Breast epithelium (tissue), 4 donors: ENCODE measurements around the gene GRIP2. TPM values are rescaled to one million over a fixed set of nuclear protein-coding genes. Genes with fewer than 3 reads are reported as not detected.

Experiments used
- DNase-seq, 2 donors: peaks; one replicate each; pipeline ENCODE4 v3.0.0-alpha.2; 2019; ENCODE audit warnings: low spot score in 2 of 2
- H3K27ac ChIP-seq, 2 donors: fragments of 200-600 bp; sonication (generic) in 1 of 2; one replicate each; pipeline ENCODE4 v1.5.1; 2016 to 2019; ENCODE audit warnings: mild to moderate bottlenecking in 1 of 2
- H3K27me3 ChIP-seq, 2 donors: fragments of 200-600 bp; sonication (generic) in 1 of 2; one replicate each; pipeline versions ENCODE4 v1.5.1 to v1.6.0; 2017 to 2019; ENCODE audit warnings: control low read depth in 1 of 2, mild to moderate bottlenecking in 1 of 2
- H3K36me3 ChIP-seq: fragments of 200-600 bp; one replicate; pipeline ENCODE4 v1.5.1; 2019
- H3K4me1 ChIP-seq, 2 donors: fragments of 200-600 bp; sonication (generic); one replicate each; pipeline ENCODE4 v1.5.1; 2016 to 2019; ENCODE audit warnings: control low read depth in 1 of 2
- H3K4me3 ChIP-seq, 3 donors: fragments of 200-600 bp; sonication (generic); 1 replicate in 2 of 3; 2 replicates in 1 of 3; pipeline ENCODE4 v1.5.1; 2016 to 2019; ENCODE audit warnings: mild to moderate bottlenecking in 3 of 3, moderate library complexity in 2 of 3
- H3K9me3 ChIP-seq, 2 donors: fragments of 200-600 bp; sonication (generic) in 1 of 2; one replicate each; pipeline ENCODE4 v1.5.1; 2016 to 2019; ENCODE audit warnings: control low read depth in 1 of 2
- CTCF ChIP-seq, 3 donors: fragments of 450-650 bp; IDR thresholded peaks; one replicate each; pipeline ENCODE4 v1.5.1; 2016 to 2017; ENCODE audit warnings: antibody characterized with exemption in 3 of 3, mild to moderate bottlenecking in 3 of 3, moderate library complexity in 3 of 3
- POLR2A ChIP-seq: fragments of 450-650 bp; IDR thresholded peaks from one replicate; pipeline ENCODE4 v1.6.1; 2016; ENCODE audit warnings: antibody characterized with exemption, mild to moderate bottlenecking, moderate library complexity
- POLR2AphosphoS5 ChIP-seq, 3 donors: sonication (generic); formaldehyde crosslinking; IDR thresholded peaks; one replicate each; pipeline ENCODE4 v1.6.1; 2017; ENCODE audit warnings: antibody characterized with exemption in 3 of 3
- intact Hi-C: fragments of 100-400 bp; cut with DNase I; formaldehyde crosslinking; loops from one replicate; pipeline ENCODE4 v1.15.1; 2023; ENCODE audit warnings: low total_unique reads
- total RNA-seq, 3 donors: library from RNA; depleted of rRNA; stranded (reverse); fragments of >200 nt; gene quantifications; one replicate each; pipeline ENCODE4 v1.1.0, GENCODE V29; 2016

The GRIP2 gene
- total RNA-seq, 3 donors from 2014 or later: 0.16 to 0.88 (median 0.33) TPM

- Histone ChIP-seq H3K4me1 (no peaks in the 10 kb centered on the region), H3K27me3 (peaks cover 4 to 6% of the 10 kb centered on the region in 2 donors), H3K9me3 (no peaks in the 10 kb centered on the region), H3K36me3 (no peaks in the 10 kb centered on the region), H3K4me3 (no peak overlapping the region), H3K27ac (no peak overlapping the region)
- no peak for DNase-seq
- intact Hi-C loops: no loop called here
- TF ChIP-seq CTCF (IDR thresholded peaks at IDR 0.05) (no peak), POLR2A (no peak), POLR2AphosphoS5 (IDR thresholded peaks at IDR 0.05) (no peak)
Observed at GRCh38 chr3:14549256-14549919, 9.2 kb upstream of the GRIP2 start.

DNA sequence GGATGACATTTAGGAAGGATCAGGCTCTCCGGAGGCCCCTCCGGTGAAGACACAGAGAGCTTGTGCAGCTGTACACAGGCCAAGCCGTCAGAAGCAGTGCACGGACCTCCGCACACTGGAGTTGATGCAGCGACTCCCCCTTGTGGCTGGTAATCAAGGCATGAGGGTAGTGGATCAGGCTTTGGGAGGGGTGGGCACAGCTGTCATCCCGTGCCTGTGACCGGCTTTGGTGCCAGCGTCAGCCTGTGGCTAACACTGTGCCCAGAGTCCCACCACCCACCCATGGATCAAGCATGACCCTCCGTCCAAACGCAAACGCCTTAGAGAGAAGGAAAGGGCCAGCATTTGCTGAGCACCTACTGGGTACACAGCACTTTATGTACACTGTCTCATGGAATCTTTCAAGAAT is 8.2 kb upstream of the GRIP2 start:
- H3K27ac ChIP-seq: no peak overlapping the region
- H3K27me3 ChIP-seq: peaks cover 4 to 6% of the 10 kb centered on the region in 2 donors
- intact Hi-C loops: no loop called here
- DNase-seq: no peak
- H3K9me3 ChIP-seq: no peaks in the 10 kb centered on the region
- no peaks in the 10 kb centered on the region for H3K4me1 ChIP-seq
- TF ChIP-seq CTCF (IDR thresholded peaks at IDR 0.05): peak; percentile 20 to 67 (median 36)
- no peak for TF ChIP-seq POLR2A
- TF ChIP-seq POLR2AphosphoS5 (IDR thresholded peaks at IDR 0.05): no peak
- H3K4me3 ChIP-seq: no peak overlapping the region
- no peaks in the 10 kb centered on the region for H3K36me3 ChIP-seq

GRCh38 chr3:14547693-14548092 is 7.6 kb upstream of the GRIP2 start:
- Histone ChIP-seq H3K4me3 (no peak overlapping the region), H3K27ac (no peak overlapping the region), H3K27me3 (peaks cover 4 to 6% of the 10 kb centered on the region in 2 donors), H3K9me3 (no peaks in the 10 kb centered on the region), H3K4me1 (no peaks in the 10 kb centered on the region), H3K36me3 (no peaks in the 10 kb centered on the region)
- DNase-seq: no peak
- no peak for TF ChIP-seq POLR2AphosphoS5 (IDR thresholded peaks at IDR 0.05)
- no peak for TF ChIP-seq POLR2A
- intact Hi-C loops: no loop called here

DNA sequence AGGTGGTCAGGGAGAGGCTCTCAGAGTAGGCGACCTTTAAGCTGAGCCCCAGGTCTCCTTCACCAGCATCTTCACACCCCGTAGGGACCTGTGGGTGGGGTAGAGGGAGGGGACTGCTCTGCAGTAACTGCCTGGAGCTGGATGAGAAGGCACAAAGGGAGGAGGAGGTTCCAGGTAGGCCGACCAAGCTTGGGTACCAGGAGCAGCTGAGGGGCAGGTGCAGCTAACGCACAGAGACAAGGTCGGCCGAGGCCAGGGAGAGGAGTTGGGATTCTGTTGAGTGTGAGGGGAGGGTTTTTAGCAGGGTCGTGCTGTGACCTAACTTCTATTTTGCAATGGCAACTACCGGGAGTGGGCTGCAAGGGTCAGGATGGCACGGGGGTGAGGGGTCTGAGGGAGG is 5.9 kb upstream of the GRIP2 start:
- H3K27me3 ChIP-seq: peaks cover 4% of the 10 kb centered on the region in 2 donors

GRCh38 chr3:14545251-14545635 is 5.1 kb upstream of the GRIP2 start:
- no peaks in the 10 kb centered on the region for H3K9me3 ChIP-seq
- no peaks in the 10 kb centered on the region for H3K36me3 ChIP-seq
- TF ChIP-seq POLR2AphosphoS5 (IDR thresholded peaks at IDR 0.05) (no peak), POLR2A (no peak), CTCF (IDR thresholded peaks at IDR 0.05) (no peak)
- H3K4me1 ChIP-seq: no peaks in the 10 kb centered on the region
- DNase-seq: no peak
- intact Hi-C loops: no loop called here
- no peak overlapping the region for H3K27ac ChIP-seq
- no peak overlapping the region for H3K4me3 ChIP-seq
- peaks cover 0 to 6% of the 10 kb centered on the region in 2 donors for H3K27me3 ChIP-seq

More for the DNA sequence above, 5.9 kb upstream of the GRIP2 start:
- TF ChIP-seq POLR2AphosphoS5 (IDR thresholded peaks at IDR 0.05) (no peak), CTCF (IDR thresholded peaks at IDR 0.05) (no peak), POLR2A (no peak)
- Histone ChIP-seq H3K9me3 (no peaks in the 10 kb centered on the region), H3K27ac (no peak overlapping the region), H3K36me3 (no peaks in the 10 kb centered on the region), H3K4me1 (no peaks in the 10 kb centered on the region), H3K4me3 (no peak overlapping the region)
- no peak for DNase-seq
- intact Hi-C loops: no loop called here
